GM18505 (cell line): Measurements from ENCODE around the gene ADRM1.

ENCODE experiments used
- ATAC-seq: cut with Tn5 transposase; IDR thresholded peaks from one replicate; pipeline ENCODE4 v1.9.1; 2021; ENCODE audit not compliant: unreplicated experiment
- POLR2A ChIP-seq: IDR thresholded peaks from 4 replicates; pipeline ENCODE4 v1.6.1; 2011; ENCODE audit warnings: borderline replicate concordance; ENCODE audit not compliant: insufficient read depth, insufficient read length; ENCODE audit errors: extremely low read depth

The ADRM1 gene

GRCh38 chr20:62302341-62303061 lies at the start of gene ADRM1:
ADRM1 (plus strand) TSS chr20:62302997; CDS start chr20:62303569, 572 bp downstream.
- ATAC-seq: peak; percentile 84
- TF ChIP-seq POLR2A: peak; percentile 81

GRCh38 chr20:62253398-62253797 lies 49.4 kb upstream of the ADRM1 start:
- no peak for ATAC-seq
- no peak for TF ChIP-seq POLR2A

- ATAC-seq: no peak
- no peak for TF ChIP-seq POLR2A
Measured at GRCh38 chr20:62254021-62254724, 48.6 kb upstream of the ADRM1 start.

GRCh38 chr20:62255976-62256375 lies 46.8 kb upstream of the ADRM1 start:
- ATAC-seq: no peak
- no peak for TF ChIP-seq POLR2A

GRCh38 chr20:62258499-62259293 lies 44.1 kb upstream of the ADRM1 start:
- ATAC-seq: no peak
- TF ChIP-seq POLR2A: no peak

GRCh38 chr20:62259294-62259565 lies 43.6 kb upstream of the ADRM1 start:
- no peak for ATAC-seq

GRCh38 chr20:62262064-62262463 lies 40.7 kb upstream of the ADRM1 start:
- TF ChIP-seq POLR2A: no peak
- no peak for ATAC-seq

More at GRCh38 chr20:62259294-62259565, 43.6 kb upstream of the ADRM1 start:
- no peak for TF ChIP-seq POLR2A

- ATAC-seq: no peak
- no peak for TF ChIP-seq POLR2A
Measured at GRCh38 chr20:62263396-62263795, 39.4 kb upstream of the ADRM1 start.

GRCh38 chr20:62265365-62265764 lies 37.4 kb upstream of the ADRM1 start:
- no peak for ATAC-seq
- no peak for TF ChIP-seq POLR2A

GRCh38 chr20:62266340-62266739 lies 36.5 kb upstream of the ADRM1 start:
- no peak for ATAC-seq
- no peak for TF ChIP-seq POLR2A

GRCh38 chr20:62266851-62267250 lies 35.9 kb upstream of the ADRM1 start:
- TF ChIP-seq POLR2A: no peak
- ATAC-seq: no peak

GRCh38 chr20:62267543-62267942 lies 35.3 kb upstream of the ADRM1 start:
- TF ChIP-seq POLR2A: no peak
- no peak for ATAC-seq

- no peak for TF ChIP-seq POLR2A
- ATAC-seq: no peak
Measured at GRCh38 chr20:62268228-62268900, 34.4 kb upstream of the ADRM1 start.
